GM21528 (cell line): ENCODE results near the gene MYBPC2.
"Not testable (repeated sequence)": the region's sequence is repeated elsewhere in the genome, so short reads cannot be mapped to it uniquely, and the experiment has no call there.

Source experiments
- ATAC-seq: cut with Tn5 transposase; IDR thresholded peaks from one replicate; pipeline ENCODE4 v1.9.1; 2021; ENCODE audit warnings: mild to moderate bottlenecking, moderate library complexity; ENCODE audit not compliant: unreplicated experiment, low FRiP score

The MYBPC2 gene

GRCh38 chr19:50455992-50456391 is 23.3 kb downstream of the MYBPC2 start:
- no peak for ATAC-seq

GRCh38 chr19:50457300-50457699 is 24.6 kb downstream of the MYBPC2 start:
- no peak for ATAC-seq

- no peak for ATAC-seq
These were observed 25.8 kb downstream of the MYBPC2 start for GRCh38 chr19:50458396-50459066.

GRCh38 chr19:50459067-50459456 is 26.4 kb downstream of the MYBPC2 start:
- ATAC-seq: no peak

GRCh38 chr19:50459638-50460037 is 26.9 kb downstream of the MYBPC2 start:
- no peak for ATAC-seq

GRCh38 chr19:50460161-50460765 is 27.6 kb downstream of the MYBPC2 start:
- peak; percentile 54 for ATAC-seq

GRCh38 chr19:50461066-50461875 is 28.6 kb downstream of the MYBPC2 start:
- ATAC-seq: no peak

- no peak for ATAC-seq
These were observed 30.3 kb downstream of the MYBPC2 start for GRCh38 chr19:50462970-50463369.

- no peak for ATAC-seq
These were observed 31.7 kb downstream of the MYBPC2 start for GRCh38 chr19:50464348-50464747.

GRCh38 chr19:50465000-50465399 is 32.3 kb downstream of the MYBPC2 start:
- ATAC-seq: no peak

GRCh38 chr19:50465986-50466705 is 33.5 kb downstream of the MYBPC2 start:
- ATAC-seq: no peak

- ATAC-seq: no peak
These were observed 34.0 kb downstream of the MYBPC2 start for GRCh38 chr19:50466706-50467039.

GRCh38 chr19:50467566-50467965 is 34.9 kb downstream of the MYBPC2 start:
- ATAC-seq: no peak

- no peak for ATAC-seq
These were observed 36.1 kb downstream of the MYBPC2 start for GRCh38 chr19:50468818-50469217.

GRCh38 chr19:50473336-50473735 is 40.6 kb downstream of the MYBPC2 start:
- not testable (repeated sequence) for ATAC-seq

GRCh38 chr19:50475101-50475568 is 42.4 kb downstream of the MYBPC2 start:
- ATAC-seq: no peak

- ATAC-seq: peak; percentile 3
These were observed 43.1 kb downstream of the MYBPC2 start for GRCh38 chr19:50475736-50476223.

GRCh38 chr19:50476224-50476906 is 43.7 kb downstream of the MYBPC2 start, which contains the start of the genes EMC10 and GARIN5A:
Gene EMC10, plus strand, starts transcription at chr19:50476507. Its CDS starts 38 bp downstream, at chr19:50476545.
Gene GARIN5A, minus strand, starts transcription at chr19:50476848. Its CDS starts 460 bp downstream, at chr19:50476388.
- ATAC-seq: peak; percentile 67

GRCh38 chr19:50476907-50477238 is 44.2 kb downstream of the MYBPC2 start:
- ATAC-seq: no peak
